Measurements from ENCODE around the gene EIF4ENIF1.

The EIF4ENIF1 gene

DNA sequence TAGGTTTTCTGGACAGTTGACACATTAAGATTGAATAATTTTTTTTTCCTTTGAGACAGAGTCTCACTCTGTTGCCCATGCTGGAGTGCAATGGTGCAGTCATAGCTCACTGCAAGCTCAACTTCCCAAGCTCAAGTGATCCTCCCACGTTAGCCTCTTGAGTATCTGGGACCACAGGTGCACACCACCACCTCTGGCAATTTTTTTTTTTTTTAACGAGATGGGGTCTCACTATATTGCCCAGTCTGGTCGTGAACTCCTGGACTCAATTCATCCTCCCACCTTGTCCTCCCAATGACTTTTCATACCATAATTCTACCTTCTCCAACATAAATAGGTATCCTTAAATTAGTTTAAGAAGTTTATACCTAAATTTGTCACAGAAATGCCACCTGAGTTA lies 8.5 kb downstream of the EIF4ENIF1 start:
- no peak for TF ChIP-seq POLR2A (IDR thresholded peaks at IDR 0.05; ENCODE audit: low read depth, low read length)
- FAIRE-seq (no peak), DNase-seq (ENCODE audit: insufficient read length, low spot score) (no peak)

DNA sequence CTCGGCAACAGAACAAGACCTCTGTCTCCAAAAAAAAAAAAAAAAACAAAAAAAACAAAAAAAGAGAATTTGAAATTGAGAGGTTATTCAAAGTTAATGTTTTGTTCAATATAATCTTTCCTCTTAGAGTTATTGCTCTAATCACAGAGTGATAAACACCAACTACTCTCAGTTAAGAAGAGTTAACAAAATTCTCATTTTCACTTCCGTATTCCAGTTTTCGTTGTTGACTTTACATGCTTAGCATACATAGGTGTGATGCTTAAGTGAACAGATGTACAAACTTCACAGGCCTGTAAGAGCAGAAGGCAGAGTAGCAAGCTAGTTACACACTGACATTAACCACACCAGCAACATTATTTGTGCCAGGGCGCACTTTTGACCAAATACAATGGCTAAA lies 12.3 kb downstream of the EIF4ENIF1 start:
- FAIRE-seq: no peak
- no peak for DNase-seq (ENCODE audit: insufficient read length, low spot score)
- no peak for TF ChIP-seq POLR2A (IDR thresholded peaks at IDR 0.05; ENCODE audit: low read depth, low read length)

DNA sequence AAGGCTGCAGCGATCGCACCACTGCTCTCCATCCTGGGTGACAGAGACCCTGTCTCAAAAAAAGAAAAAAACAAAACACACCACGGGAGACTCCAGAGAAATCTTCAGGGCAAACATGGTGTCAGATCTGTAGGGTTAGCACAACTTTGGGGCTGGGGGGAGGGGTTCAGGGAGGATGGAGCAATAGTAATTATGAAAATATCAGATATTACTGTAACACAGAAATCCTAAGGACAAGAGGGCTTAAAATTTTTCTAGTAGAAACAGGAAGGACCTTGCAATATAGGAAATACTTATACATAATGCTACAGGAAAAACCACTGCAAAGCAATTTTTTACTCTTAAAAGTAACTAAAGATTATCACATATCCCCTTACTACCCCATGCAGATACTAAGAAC lies 13.8 kb downstream of the EIF4ENIF1 start:
- no peak for TF ChIP-seq POLR2A (IDR thresholded peaks at IDR 0.05; ENCODE audit: low read depth, low read length)
- FAIRE-seq: no peak
- no peak for DNase-seq (ENCODE audit: insufficient read length, low spot score)

DNA sequence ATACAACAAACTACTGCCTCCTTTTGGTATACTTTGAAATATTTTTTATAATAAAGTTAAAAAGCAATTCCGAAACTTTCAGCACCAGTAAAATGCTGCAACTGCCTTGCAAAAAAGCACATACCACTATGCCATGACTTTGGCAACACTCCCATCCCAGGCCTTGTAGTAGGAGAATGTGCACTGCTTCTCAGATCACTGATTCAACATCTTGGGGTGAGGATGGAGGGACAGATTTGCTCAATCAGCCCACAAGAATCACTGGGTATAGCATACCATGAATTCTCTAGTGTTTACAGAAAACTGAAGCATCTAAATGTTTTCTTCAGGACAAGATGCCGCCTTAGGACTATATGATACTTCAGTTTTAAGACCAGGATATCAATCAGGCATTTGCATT lies 14.9 kb downstream of the EIF4ENIF1 start:
- no peak for TF ChIP-seq POLR2A (IDR thresholded peaks at IDR 0.05; ENCODE audit: low read depth, low read length)
- FAIRE-seq: no peak
- no peak for DNase-seq (ENCODE audit: insufficient read length, low spot score)

DNA sequence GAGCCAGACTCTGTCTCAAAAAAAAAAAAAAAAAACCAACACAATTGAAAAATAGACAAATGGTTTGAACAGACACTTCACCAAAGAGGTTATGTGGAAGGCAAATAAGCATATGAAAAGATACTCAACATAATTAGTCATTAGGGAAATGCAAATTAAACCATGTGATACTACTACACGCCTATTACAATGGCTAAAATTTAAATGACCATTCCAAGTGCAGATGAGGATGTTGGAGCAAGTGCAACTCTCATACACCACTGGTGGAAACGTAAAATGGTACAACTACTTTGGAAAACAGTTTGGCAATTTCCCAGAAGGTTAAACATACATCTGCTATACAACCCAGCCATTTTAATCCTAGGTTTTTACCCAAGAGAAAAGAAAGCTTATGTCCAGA lies 24.3 kb downstream of the EIF4ENIF1 start:
- no peak for TF ChIP-seq POLR2A (IDR thresholded peaks at IDR 0.05; ENCODE audit: low read depth, low read length)
- no peak for DNase-seq (ENCODE audit: insufficient read length, low spot score)
- no peak for FAIRE-seq

DNA sequence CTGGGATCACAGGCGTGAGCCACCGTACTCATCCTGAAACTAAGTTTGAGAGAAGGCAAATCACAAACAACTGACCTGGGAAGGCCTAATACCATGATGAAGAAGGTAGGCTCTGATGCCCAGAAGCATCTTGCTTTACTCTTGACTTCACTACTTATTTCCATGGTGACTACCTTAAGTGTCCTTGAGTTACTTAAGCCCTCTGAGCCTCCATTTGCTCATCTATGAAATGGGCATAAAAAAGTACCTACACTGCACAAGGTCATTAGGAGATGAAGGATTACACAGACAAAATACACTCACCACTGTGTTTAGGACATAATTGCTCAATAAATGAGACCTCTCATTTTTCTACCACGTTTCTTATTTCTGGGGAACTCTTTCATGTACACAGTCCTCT lies 27.9 kb downstream of the EIF4ENIF1 start:
- FAIRE-seq (no peak), DNase-seq (ENCODE audit: insufficient read length, low spot score) (no peak)
- no peak for TF ChIP-seq POLR2A (IDR thresholded peaks at IDR 0.05; ENCODE audit: low read depth, low read length)

DNA sequence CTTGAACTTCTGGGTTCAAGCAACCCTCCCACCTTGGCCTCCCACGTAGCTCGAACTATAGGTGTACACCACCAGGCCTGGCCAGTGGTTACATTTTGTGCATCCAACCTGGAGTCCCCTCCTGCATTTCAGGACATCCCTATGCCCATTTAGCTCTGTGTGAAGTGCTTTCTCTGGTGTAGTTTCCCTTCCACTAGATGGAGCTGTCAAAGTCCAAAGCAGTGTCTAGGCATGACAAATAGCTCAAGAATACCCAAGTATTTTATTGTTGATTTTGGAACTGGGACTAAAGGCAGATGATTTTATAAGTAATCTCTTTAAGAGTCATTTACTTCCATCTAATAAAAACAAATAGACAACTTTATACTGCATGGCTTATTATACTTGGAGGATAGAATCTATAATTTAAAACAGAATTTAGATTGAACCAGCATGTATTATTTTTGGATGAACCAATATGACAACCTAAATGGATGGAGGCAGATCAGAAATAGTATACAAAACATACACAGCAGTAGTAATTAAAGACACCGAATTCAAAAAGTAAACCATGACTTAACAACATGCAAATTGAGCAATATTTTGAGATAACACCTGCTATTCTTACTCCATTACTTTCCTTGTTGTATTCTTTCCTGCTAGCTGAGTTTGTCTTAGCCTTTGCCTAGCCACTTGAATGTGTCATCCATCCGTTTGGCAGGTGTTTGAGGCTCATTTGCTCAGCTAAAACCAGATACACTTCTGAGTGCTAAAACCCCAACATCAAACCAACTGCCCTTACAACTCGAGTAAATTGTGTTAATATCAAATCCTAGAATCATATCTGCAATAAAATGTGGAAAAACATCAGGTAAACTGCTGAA lies 37.7 kb downstream of the EIF4ENIF1 start:
- FAIRE-seq: no peak
- DNase-seq (ENCODE audit: insufficient read length, low spot score): peak; percentile 17
- no peak for TF ChIP-seq POLR2A (IDR thresholded peaks at IDR 0.05; ENCODE audit: low read depth, low read length)

DNA sequence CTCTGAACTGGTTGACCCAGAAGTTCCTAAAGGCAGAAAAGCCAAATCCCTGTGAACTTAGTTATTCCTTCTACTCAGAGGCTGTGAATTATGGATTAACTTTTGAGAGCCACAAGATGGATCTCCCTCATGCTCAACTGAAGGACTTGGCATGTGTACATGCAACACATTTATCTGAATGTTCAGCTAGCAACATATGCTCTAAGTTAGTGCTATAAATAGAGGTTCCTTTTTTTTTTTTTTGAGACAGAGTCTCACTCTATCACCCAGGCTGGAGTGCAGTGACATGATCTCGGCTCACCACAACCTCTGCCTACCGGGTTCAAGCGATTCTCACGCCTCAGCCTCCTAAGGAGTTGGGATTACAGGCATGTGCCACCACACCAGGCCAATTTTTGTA lies 40.1 kb downstream of the EIF4ENIF1 start:
- no peak for DNase-seq (ENCODE audit: insufficient read length, low spot score)
- no peak for TF ChIP-seq POLR2A (IDR thresholded peaks at IDR 0.05; ENCODE audit: low read depth, low read length)
- no peak for FAIRE-seq

DNA sequence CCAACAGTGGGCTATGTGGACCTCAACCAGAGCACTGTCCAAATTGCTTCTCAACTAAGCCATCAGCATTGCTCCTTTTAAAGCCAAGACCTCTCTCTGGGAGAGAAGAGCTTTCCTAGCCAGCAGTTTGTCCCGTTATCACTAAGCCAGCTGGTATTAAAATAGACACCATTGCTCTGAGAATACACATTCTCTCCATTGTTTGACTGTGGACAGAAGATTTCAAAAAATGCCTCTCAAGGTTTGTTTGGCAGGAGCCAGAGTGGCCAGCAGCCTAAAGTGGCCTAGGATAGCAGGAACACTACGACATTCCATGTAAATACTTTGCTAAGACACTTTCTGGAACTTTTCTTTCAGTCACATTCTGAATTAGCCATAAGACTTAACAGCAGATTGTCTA lies 41.3 kb downstream of the EIF4ENIF1 start:
- DNase-seq (ENCODE audit: insufficient read length, low spot score) (no peak), FAIRE-seq (no peak)
- TF ChIP-seq POLR2A (IDR thresholded peaks at IDR 0.05; ENCODE audit: low read depth, low read length): no peak

DNA sequence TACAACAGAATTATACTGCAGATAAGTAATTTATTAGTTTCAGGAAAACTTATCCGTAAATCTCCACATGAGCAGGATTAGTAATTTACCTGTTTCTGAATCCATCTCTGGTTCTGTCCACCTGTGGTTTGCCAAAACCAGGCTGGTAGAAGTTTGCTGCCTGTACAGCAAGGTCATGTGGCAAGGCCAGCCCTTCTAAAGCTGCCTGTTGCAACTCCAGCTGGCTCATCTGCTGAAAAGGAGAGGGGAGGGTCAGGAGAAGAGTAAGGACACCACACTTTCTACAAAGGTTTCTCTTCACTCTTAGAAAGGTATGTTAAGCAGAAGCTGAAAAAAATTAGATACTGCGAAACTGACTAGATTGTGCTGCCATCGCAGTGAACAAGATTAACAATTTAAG lies 42.3 kb downstream of the EIF4ENIF1 start:
- TF ChIP-seq POLR2A (IDR thresholded peaks at IDR 0.05; ENCODE audit: low read depth, low read length): no peak
- FAIRE-seq (no peak), DNase-seq (ENCODE audit: insufficient read length, low spot score) (no peak)

DNA sequence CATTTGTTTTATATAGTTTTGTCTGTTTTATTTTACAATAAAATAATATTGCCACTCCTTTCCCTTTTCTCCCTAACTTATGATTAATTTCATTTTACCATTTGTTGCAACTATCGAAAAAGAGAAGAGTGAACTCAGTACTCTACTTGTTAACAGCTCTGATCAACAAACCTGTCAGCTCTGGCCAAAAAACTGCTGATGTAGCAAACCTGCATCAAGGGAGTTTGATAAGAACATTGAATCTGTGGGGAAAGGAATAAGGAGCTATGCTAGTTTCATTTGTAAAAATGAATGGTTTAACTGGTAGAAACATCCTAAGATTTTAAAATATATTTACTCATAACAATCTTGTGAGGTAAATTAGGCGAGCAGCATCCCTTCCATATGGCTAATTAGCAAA lies 42.9 kb downstream of the EIF4ENIF1 start:
- FAIRE-seq: no peak
- DNase-seq (ENCODE audit: insufficient read length, low spot score): no peak
- no peak for TF ChIP-seq POLR2A (IDR thresholded peaks at IDR 0.05; ENCODE audit: low read depth, low read length)

DNA sequence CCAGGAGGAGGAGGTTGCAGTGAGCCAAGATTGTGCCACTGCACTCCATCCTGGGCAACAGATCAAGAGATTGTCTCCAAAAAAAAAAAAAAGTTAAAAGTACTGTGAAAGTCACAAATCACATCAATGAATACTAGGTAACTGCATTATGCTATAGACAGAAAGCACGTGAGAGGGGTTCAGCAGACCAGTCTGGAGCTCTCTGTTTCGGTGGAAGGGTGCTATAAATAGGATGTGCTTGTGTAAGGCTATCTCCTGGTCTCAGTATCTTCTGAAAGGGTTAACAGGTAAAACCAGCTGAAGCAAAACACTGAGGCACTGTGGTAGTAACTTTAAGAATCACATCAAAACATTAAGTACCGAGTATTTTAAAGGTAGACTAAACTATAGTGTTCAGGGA lies 43.4 kb downstream of the EIF4ENIF1 start:
- FAIRE-seq (no peak), DNase-seq (ENCODE audit: insufficient read length, low spot score) (no peak)
- TF ChIP-seq POLR2A (IDR thresholded peaks at IDR 0.05; ENCODE audit: low read depth, low read length): no peak

DNA sequence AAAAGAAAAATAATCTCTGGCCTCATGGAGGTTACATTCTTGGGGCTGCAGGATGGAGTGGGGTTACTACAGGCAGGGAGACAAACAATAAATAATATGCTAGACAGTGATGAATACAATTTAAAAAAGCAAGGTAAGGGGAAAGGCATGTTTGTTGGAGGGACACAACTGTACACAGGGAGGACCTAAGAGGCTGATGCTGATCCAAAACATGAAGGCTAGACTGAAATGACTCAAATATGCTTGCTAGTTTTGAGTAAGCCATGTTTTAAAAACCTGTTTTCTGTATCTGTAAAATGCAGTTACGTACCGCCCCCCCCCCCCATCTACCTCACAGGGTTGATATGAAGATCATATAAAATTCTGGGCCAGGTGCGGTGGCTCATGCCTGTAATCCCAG lies 44.0 kb downstream of the EIF4ENIF1 start:
- TF ChIP-seq POLR2A (IDR thresholded peaks at IDR 0.05; ENCODE audit: low read depth, low read length): no peak
- no peak for FAIRE-seq

DNA sequence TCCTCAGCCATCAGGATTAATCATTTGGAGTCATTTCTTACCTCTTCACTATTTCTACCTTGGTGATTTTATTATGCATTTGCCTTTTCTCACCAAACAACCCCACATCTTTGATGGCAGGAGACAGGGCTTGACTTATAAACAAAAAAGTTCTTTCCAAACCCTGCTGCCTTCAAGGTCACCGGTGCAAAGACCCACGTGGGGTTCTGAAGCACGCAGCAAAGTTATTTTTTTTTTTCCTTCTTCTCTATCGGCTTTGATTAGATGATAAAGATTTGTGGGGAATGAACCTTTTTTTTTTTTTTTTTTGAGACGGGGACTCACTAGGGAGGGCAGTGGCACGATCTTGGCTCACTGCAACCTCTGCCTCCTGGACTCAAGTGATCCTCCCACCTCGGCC lies 46.1 kb downstream of the EIF4ENIF1 start:
- FAIRE-seq (no peak), DNase-seq (ENCODE audit: insufficient read length, low spot score) (no peak)
- no peak for TF ChIP-seq POLR2A (IDR thresholded peaks at IDR 0.05; ENCODE audit: low read depth, low read length)

More for the DNA sequence above, 44.0 kb downstream of the EIF4ENIF1 start:
- DNase-seq (ENCODE audit: insufficient read length, low spot score): no peak

DNA sequence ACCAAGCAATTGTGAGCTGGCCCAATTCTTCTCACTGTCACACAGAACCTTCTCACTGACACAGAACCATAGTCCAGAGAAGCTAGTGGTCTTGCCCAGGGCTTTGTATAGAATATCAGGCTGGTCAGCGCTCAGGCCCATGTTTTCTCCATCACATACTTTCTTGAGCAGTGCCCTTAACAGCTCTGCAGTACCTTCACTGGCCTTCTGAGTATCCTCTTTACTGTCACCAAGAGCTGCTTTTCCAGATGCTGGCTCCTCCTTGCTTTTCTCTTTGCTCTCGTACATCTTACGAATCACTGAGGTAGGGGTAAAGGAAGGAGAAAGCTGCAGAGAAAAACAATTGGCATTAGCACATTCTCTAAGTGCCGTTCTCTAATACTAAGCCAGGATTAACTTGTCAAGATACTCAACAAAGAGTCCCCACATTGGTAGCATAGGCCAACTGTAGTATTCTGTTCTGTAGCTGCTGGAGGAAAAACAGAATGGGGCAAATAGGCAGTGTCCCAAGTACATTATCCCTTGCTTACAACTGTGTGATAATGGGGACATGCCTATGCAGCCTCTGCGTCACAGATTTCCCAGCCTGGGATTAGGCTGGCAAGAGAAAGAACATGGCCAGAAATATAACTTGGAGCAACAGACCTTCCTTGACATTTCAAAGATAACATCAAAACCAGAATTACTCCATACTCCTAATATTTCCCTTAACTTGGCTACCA lies 46.7 kb downstream of the EIF4ENIF1 start:
- DNase-seq (ENCODE audit: insufficient read length, low spot score) (no peak), FAIRE-seq (no peak)
- no peak for TF ChIP-seq POLR2A (IDR thresholded peaks at IDR 0.05; ENCODE audit: low read depth, low read length)
